Smooth muscle cell (in vitro differentiated cells): ENCODE measurements around the gene SELENOW. TPM values are rescaled to one million over a fixed set of nuclear protein-coding genes. Genes with fewer than 3 reads are reported as not detected.
"Not testable (repeated sequence)": the region's sequence is repeated elsewhere in the genome, so short reads cannot be mapped to it uniquely, and the experiment has no call there.

Experiments
- DNase-seq: peaks from one replicate; lab custom pipeline; 2025; ENCODE audit not compliant: unreplicated experiment; lab: John Stamatoyannopoulos, UW
- H2AFZ ChIP-seq: fragments of 200-600 bp; sonication (generic); 2 replicates; pipeline ENCODE4 v1.6.0; 2016; ENCODE audit warnings: antibody characterized with exemption, low read depth, mild to moderate bottlenecking
- H3F3A ChIP-seq: fragments of 200-600 bp; sonication (generic); 2 replicates; pipeline ENCODE4 v1.6.0; 2017; ENCODE audit warnings: antibody characterized with exemption, low read depth
- H3K27ac ChIP-seq: fragments of 200-600 bp; sonication (generic); 2 replicates; pipeline ENCODE4 v1.5.1; 2016; ENCODE audit warnings: low read depth, mild to moderate bottlenecking
- H3K27me3 ChIP-seq: fragments of 200-600 bp; sonication (generic); 2 replicates; pipeline ENCODE4 v1.6.1; 2016; ENCODE audit warnings: low read depth, mild to moderate bottlenecking
- H3K36me3 ChIP-seq: fragments of 200-600 bp; sonication (generic); 2 replicates; pipeline ENCODE4 v1.5.1; 2016; ENCODE audit warnings: low read depth
- H3K4me1 ChIP-seq: fragments of 200-600 bp; sonication (generic); 2 replicates; pipeline ENCODE4 v1.5.1; 2016; ENCODE audit warnings: low read depth
- H3K4me2 ChIP-seq: fragments of 200-600 bp; sonication (generic); 2 replicates; pipeline ENCODE4 v1.6.0; 2016; ENCODE audit warnings: mild to moderate bottlenecking
- H3K4me3 ChIP-seq: fragments of 200-600 bp; sonication (generic); 2 replicates; pipeline ENCODE4 v1.5.1; 2016; ENCODE audit warnings: mild to moderate bottlenecking
- H3K79me2 ChIP-seq: fragments of 200-600 bp; sonication (generic); 2 replicates; pipeline ENCODE4 v1.6.0; 2016; ENCODE audit warnings: low read depth, mild to moderate bottlenecking
- H3K9ac ChIP-seq: fragments of 200-600 bp; sonication (generic); 2 replicates; pipeline ENCODE4 v1.6.0; 2016; ENCODE audit warnings: low read depth
- H3K9me3 ChIP-seq: fragments of 200-600 bp; sonication (generic); replicated peaks from 2 replicates; pipeline ENCODE4 v1.5.1; 2016; ENCODE audit warnings: low read depth
- H4K20me1 ChIP-seq: fragments of 200-600 bp; sonication (generic); 2 replicates; pipeline ENCODE4 v1.6.0; 2016; ENCODE audit warnings: low read depth
- CTCF ChIP-seq: fragments of 200-600 bp; sonication (generic); IDR thresholded peaks from 2 replicates; pipeline ENCODE4 v1.5.1; 2017; ENCODE audit warnings: borderline replicate concordance, mild to moderate bottlenecking, antibody characterized with exemption; ENCODE audit not compliant: insufficient read depth, poor library complexity, severe bottlenecking
- WGBS: methylation state at CpG from one replicate; pipeline ENCODE4 v1.1.7; 2016; ENCODE audit warnings: low lambda C conversion rate; 5-methylcytosine and 5-hydroxymethylcytosine counted together
- polyA plus RNA-seq: library from polyadenylated mRNA; unstranded; fragments of >200 nt; fragmentation: Nextera tagmentation; extraction: Ambion mirVana; gene quantifications from 2 replicates; pipeline ENCODE4 v1.2.1, GENCODE V29; 2016
- total RNA-seq: library from RNA; depleted of rRNA; stranded (reverse); fragments of >200 nt; gene quantifications from 2 replicates; pipeline ENCODE4 v1.2.3, GENCODE V29; 2014

Gene SELENOW
- total and polyA plus RNA-seq, 2 experiments from 2014 or later = 441 to 558 TPM

- Histone ChIP-seq H3K4me3 (peak overlapping the region; percentile 74), H3K79me2 (peaks cover 31% of the 10 kb centered on the region), H3K4me2 (peak overlapping the region; percentile 91), H3K27me3 (no peaks in the 10 kb centered on the region), H3K27ac (peak overlapping the region; percentile 44), H3K36me3 (no peaks in the 10 kb centered on the region), H2AFZ (no peak overlapping the region), H3K9me3 (no peaks in the 10 kb centered on the region), H3K4me1 (peaks cover 11% of the 10 kb centered on the region), H4K20me1 (peaks cover 48% of the 10 kb centered on the region), H3F3A (peaks cover 12% of the 10 kb centered on the region), H3K9ac (peak overlapping the region; percentile 13)
- DNase-seq = no peak
- 51% methylated on average over 9 of the region's 9 CpGs for WGBS
- no peak for TF ChIP-seq CTCF
Measured at GRCh38 chr19:47780215-47780551, 1.7 kb downstream of the SELENOW start.

GRCh38 chr19:47781590-47782262 lies 3.2 kb downstream of the SELENOW start:
- Histone ChIP-seq H3K27ac (no peak overlapping the region), H3K27me3 (no peaks in the 10 kb centered on the region), H3K4me1 (peaks cover 11% of the 10 kb centered on the region), H3K36me3 (no peaks in the 10 kb centered on the region), H4K20me1 (peaks cover 48% of the 10 kb centered on the region), H3K9me3 (no peaks in the 10 kb centered on the region), H3K4me2 (no peak overlapping the region), H2AFZ (no peak overlapping the region), H3K9ac (no peak overlapping the region), H3F3A (peaks cover 12% of the 10 kb centered on the region), H3K4me3 (no peak overlapping the region), H3K79me2 (peaks cover 31% of the 10 kb centered on the region)
- TF ChIP-seq CTCF = no peak
- no peak for DNase-seq
- 90% methylated on average over 9 of the region's 9 CpGs for WGBS

- Histone ChIP-seq H3K36me3 (no peaks in the 10 kb centered on the region), H3F3A (peaks cover 11% of the 10 kb centered on the region), H4K20me1 (peaks cover 26% of the 10 kb centered on the region), H3K27ac (no peak overlapping the region), H3K4me3 (no peak overlapping the region), H3K9ac (no peak overlapping the region), H3K27me3 (no peaks in the 10 kb centered on the region), H3K9me3 (no peaks in the 10 kb centered on the region), H2AFZ (no peak overlapping the region), H3K79me2 (no peaks in the 10 kb centered on the region), H3K4me2 (no peak overlapping the region), H3K4me1 (peaks cover 4% of the 10 kb centered on the region)
- no peak for DNase-seq
- WGBS = 92% methylated on average over 7 of the region's 7 CpGs
- no peak for TF ChIP-seq CTCF
Measured at GRCh38 chr19:47786566-47786965, 8.1 kb downstream of the SELENOW start.

- H3K9me3 ChIP-seq, DNase-seq, H3K27ac ChIP-seq, H2AFZ ChIP-seq, H3K4me1 ChIP-seq, H3K36me3 ChIP-seq, H3K27me3 ChIP-seq, H3K9ac ChIP-seq, H3F3A ChIP-seq, H3K4me2 ChIP-seq, H3K4me3 ChIP-seq, H3K79me2 ChIP-seq: not testable (repeated sequence)
- 89% methylated on average over 10 of the region's 10 CpGs for WGBS
- peaks cover 19% of the 10 kb centered on the region for H4K20me1 ChIP-seq
Measured at GRCh38 chr19:47787307-47787706, 8.8 kb downstream of the SELENOW start.

GRCh38 chr19:47789811-47790210 lies 11.3 kb downstream of the SELENOW start:
- H3K36me3 ChIP-seq, H3K4me3 ChIP-seq, H4K20me1 ChIP-seq, H3K9me3 ChIP-seq, H3K4me1 ChIP-seq, H3F3A ChIP-seq, H2AFZ ChIP-seq, H3K79me2 ChIP-seq, H3K27ac ChIP-seq, H3K9ac ChIP-seq, DNase-seq, H3K27me3 ChIP-seq: not testable (repeated sequence)
- WGBS = 62% methylated on average over 13 of the region's 13 CpGs
- H3K4me2 ChIP-seq = peak overlapping the region; percentile 47
